ENCODE measurements around the gene GALK1.

GALK1 gene

DNA sequence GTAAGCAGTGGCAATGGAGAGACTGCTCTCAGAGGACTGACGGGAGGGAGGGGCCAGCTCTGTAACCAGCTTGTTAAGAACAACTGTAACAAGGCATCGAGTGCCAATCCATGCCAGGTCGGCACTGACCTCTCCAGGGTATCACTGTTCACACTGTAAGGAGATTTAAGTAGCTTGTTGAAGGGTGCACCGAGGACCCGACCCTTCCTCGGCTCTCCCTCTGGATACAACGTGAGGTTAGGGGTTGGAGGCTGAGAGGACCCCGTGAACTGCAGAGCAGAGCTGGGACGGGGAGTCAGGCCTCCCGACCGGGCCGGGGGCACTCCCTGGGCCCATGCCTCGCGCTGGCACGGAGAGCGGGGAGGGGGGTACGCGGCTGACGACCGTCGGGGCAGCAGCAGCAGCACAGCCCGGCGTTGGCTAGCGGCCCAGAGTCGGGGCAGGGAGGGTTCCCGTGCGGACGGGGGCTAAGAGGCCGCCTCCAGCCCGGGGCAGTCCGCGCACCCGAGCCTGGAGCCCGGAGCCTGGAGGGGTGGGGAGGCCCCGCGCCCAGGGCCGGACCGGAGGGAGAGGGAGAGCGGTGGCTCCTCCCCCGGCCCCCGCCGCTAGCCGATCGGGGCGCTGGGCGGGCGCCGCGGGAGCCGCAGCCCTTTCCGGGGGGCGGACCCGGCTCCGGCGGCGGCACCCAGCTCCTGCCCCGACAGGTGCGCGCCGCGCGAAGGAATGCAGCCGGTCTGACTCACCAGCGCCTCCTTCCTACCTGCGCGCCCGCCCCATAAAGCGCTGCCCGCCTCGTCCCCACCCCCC is 44.1 kb downstream of the GALK1 start, which contains the start of gene ITGB4:
TSS of gene ITGB4 (plus strand) at position 804 of the 807 bp plus-strand sequence. CDS start 3,245 bp downstream, outside the sequence.
- TF ChIP-seq, protein P1, sequence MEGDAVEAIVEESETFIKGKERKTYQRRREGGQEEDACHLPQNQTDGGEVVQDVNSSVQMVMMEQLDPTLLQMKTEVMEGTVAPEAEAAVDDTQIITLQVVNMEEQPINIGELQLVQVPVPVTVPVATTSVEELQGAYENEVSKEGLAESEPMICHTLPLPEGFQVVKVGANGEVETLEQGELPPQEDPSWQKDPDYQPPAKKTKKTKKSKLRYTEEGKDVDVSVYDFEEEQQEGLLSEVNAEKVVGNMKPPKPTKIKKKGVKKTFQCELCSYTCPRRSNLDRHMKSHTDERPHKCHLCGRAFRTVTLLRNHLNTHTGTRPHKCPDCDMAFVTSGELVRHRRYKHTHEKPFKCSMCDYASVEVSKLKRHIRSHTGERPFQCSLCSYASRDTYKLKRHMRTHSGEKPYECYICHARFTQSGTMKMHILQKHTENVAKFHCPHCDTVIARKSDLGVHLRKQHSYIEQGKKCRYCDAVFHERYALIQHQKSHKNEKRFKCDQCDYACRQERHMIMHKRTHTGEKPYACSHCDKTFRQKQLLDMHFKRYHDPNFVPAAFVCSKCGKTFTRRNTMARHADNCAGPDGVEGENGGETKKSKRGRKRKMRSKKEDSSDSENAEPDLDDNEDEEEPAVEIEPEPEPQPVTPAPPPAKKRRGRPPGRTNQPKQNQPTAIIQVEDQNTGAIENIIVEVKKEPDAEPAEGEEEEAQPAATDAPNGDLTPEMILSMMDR (IDR thresholded peaks at IDR 0.05; ENCODE audit: insufficient read depth, missing control alignments) = no peak
- FAIRE-seq = no peak
- no peak for DNase-seq (ENCODE audit: insufficient read length, low spot score)

DNA sequence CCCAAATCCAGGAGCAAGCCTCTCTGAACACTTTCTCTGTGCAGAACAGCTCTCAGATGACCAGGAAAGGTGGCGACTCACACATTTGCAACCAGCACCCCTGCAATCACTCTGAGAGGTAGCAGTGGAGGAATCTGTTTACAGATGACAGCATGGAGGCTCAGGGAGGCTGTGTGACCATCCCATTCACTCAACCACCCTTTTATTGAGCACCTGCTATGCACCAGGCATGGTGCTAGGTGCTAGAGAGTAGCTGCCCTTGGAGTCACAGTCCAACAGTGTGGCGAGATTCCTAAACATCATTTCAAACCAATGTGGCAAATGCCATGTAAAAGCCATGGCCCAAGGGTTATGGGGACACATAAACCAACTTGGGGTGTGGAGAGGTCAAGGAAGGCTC is 45.3 kb downstream of the GALK1 start:
- TF ChIP-seq, protein P1 (IDR thresholded peaks at IDR 0.05; ENCODE audit: insufficient read depth, missing control alignments) = no peak
- DNase-seq (ENCODE audit: insufficient read length, low spot score) (no peak), FAIRE-seq (no peak)

DNA sequence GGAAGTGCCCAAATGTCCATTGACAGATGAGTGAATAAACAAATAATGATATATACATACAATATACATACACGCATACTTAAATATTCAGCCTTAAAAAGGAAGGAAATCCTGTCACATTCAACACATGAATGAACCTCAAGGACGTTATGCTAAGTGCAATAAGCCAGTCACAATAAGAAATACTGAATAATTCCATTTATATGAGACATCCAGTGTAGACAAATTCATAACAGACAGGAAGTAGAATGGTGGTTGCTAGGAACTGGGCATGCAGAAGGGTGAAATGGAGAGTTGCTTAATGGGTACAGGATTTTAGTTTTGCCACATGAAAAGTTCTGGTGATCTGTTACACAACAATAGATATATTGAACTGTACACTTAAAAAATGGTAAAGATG is 52.5 kb downstream of the GALK1 start:
- DNase-seq (ENCODE audit: insufficient read length, low spot score) (no peak), FAIRE-seq (no peak)
- TF ChIP-seq, protein P1 (IDR thresholded peaks at IDR 0.05; ENCODE audit: insufficient read depth, missing control alignments) = no peak

All from D721Med (cell line).